C1 segment of cervical spinal cord (tissue), 14 donors: ENCODE measurements around the gene CACNA1I.

Experiments
- DNase-seq, 14 donors: peaks; one replicate each; lab custom pipeline; 2025; lab: John Stamatoyannopoulos, UW

The CACNA1I gene

GRCh38 chr22:39690881-39691605 lies 120.5 kb downstream of the CACNA1I start:
- peak in 1 of 14 donors; percentile 45 for DNase-seq

- no peak for DNase-seq
These were observed 123.5 kb downstream of the CACNA1I start for GRCh38 chr22:39693943-39694500.

GRCh38 chr22:39697790-39698430 lies 127.4 kb downstream of the CACNA1I start:
- DNase-seq, result no peak

GRCh38 chr22:39699631-39700360 lies 129.2 kb downstream of the CACNA1I start:
- peak in 4 of 14 donors; percentile 12 to 46 (median 28) for DNase-seq

- no peak for DNase-seq
These were observed 130.0 kb downstream of the CACNA1I start for GRCh38 chr22:39700565-39700964.

GRCh38 chr22:39703091-39703490 lies 132.5 kb downstream of the CACNA1I start:
- no peak for DNase-seq

GRCh38 chr22:39703928-39704639 lies 133.5 kb downstream of the CACNA1I start:
- peak in 1 of 14 donors; percentile 5 for DNase-seq

GRCh38 chr22:39705386-39705785 lies 134.8 kb downstream of the CACNA1I start:
- DNase-seq, result no peak

- DNase-seq, result no peak
These were observed 136.0 kb downstream of the CACNA1I start for GRCh38 chr22:39706376-39707140.

- no peak for DNase-seq
These were observed 136.8 kb downstream of the CACNA1I start for GRCh38 chr22:39707351-39707750.

GRCh38 chr22:39707816-39708215 lies 137.3 kb downstream of the CACNA1I start:
- no peak for DNase-seq

GRCh38 chr22:39710380-39711150 lies 140.0 kb downstream of the CACNA1I start:
- DNase-seq, result no peak

- DNase-seq, result no peak
These were observed 141.5 kb downstream of the CACNA1I start for GRCh38 chr22:39712081-39712480.

- DNase-seq, result no peak
These were observed 142.4 kb downstream of the CACNA1I start for GRCh38 chr22:39712751-39713525.

- no peak for DNase-seq
These were observed 143.3 kb downstream of the CACNA1I start for GRCh38 chr22:39713799-39714290.

GRCh38 chr22:39714321-39714720 lies 143.8 kb downstream of the CACNA1I start:
- no peak for DNase-seq

GRCh38 chr22:39715778-39716495 lies 145.4 kb downstream of the CACNA1I start:
- no peak for DNase-seq

- no peak for DNase-seq
These were observed 146.0 kb downstream of the CACNA1I start for GRCh38 chr22:39716534-39716933.
